H9 (cell line): ENCODE measurements around the gene GRHL3. TPM values are rescaled to one million over a fixed set of nuclear protein-coding genes. Genes with fewer than 3 reads are reported as not detected.

Experiments used
- DNase-seq: peaks from one replicate; pipeline ENCODE4 v3.0.0-alpha.2; 2017
- H2AFZ ChIP-seq: one replicate; pipeline ENCODE4 v1.6.1; 2013; ENCODE audit warnings: mild to moderate bottlenecking, low read length, control low read depth, moderate library complexity
- H2AK5ac ChIP-seq: 2 replicates; pipeline ENCODE4 v1.6.1; 2013; ENCODE audit warnings: low read length, control low read depth, mixed read lengths; ENCODE audit not compliant: insufficient read length
- H2BK120ac ChIP-seq: one replicate; pipeline ENCODE4 v1.6.1; 2013; ENCODE audit warnings: low read depth, mild to moderate bottlenecking, low read length, control low read depth, inconsistent platforms; ENCODE audit not compliant: poor library complexity, severe bottlenecking
- H2BK12ac ChIP-seq: 2 replicates; pipeline ENCODE4 v1.6.1; 2013; ENCODE audit warnings: low read length, control low read depth, mixed read lengths, low read depth; ENCODE audit not compliant: insufficient read length
- H2BK15ac ChIP-seq: 2 replicates; pipeline ENCODE4 v1.6.1; 2013; ENCODE audit warnings: low read depth, low read length, control low read depth
- H2BK20ac ChIP-seq: one replicate; pipeline ENCODE4 v1.6.1; 2013; ENCODE audit warnings: low read depth, mild to moderate bottlenecking, low read length, control low read depth, inconsistent platforms; ENCODE audit not compliant: poor library complexity, severe bottlenecking
- H2BK5ac ChIP-seq: 2 replicates; pipeline ENCODE4 v1.6.1; 2013; ENCODE audit warnings: low read length, control low read depth, mixed read lengths; ENCODE audit not compliant: insufficient read length
- H3K14ac ChIP-seq: 2 replicates; pipeline ENCODE4 v1.6.1; 2013; ENCODE audit warnings: low read length, control low read depth; ENCODE audit not compliant: insufficient read depth
- H3K18ac ChIP-seq: 2 replicates; pipeline ENCODE4 v1.6.1; 2013; ENCODE audit warnings: low read depth, mild to moderate bottlenecking, mixed read lengths, low read length, control low read depth; ENCODE audit not compliant: insufficient read length
- H3K23ac ChIP-seq: 2 replicates; pipeline ENCODE4 v1.6.1; 2013; ENCODE audit warnings: low read length, control low read depth, mixed read lengths, low read depth; ENCODE audit not compliant: insufficient read length
- H3K23me2 ChIP-seq: 2 replicates; pipeline ENCODE4 v1.6.1; 2013; ENCODE audit warnings: low read depth, mild to moderate bottlenecking, mixed read lengths, low read length, control low read depth; ENCODE audit not compliant: insufficient read length, poor library complexity, severe bottlenecking
- H3K27ac ChIP-seq: 2 replicates; pipeline ENCODE4 v1.5.1; 2013; ENCODE audit warnings: low read length, control low read depth, mixed read lengths, low read depth; ENCODE audit not compliant: insufficient read length
- H3K27me3 ChIP-seq: 2 replicates; pipeline ENCODE4 v1.6.1; 2013; ENCODE audit warnings: low read length, control low read depth, inconsistent platforms; ENCODE audit not compliant: insufficient read depth
- H3K4ac ChIP-seq: 2 replicates; pipeline ENCODE4 v1.6.1; 2013; ENCODE audit warnings: low read depth, mild to moderate bottlenecking, control low read depth, inconsistent platforms, low read length, moderate library complexity
- H3K4me1 ChIP-seq: 2 replicates; pipeline ENCODE4 v1.6.1; 2013; ENCODE audit warnings: low read length, control low read depth, inconsistent platforms; ENCODE audit not compliant: insufficient read depth
- H3K4me2 ChIP-seq: 2 replicates; pipeline ENCODE4 v1.6.1; 2013; ENCODE audit warnings: low read length, control low read depth, mixed read lengths; ENCODE audit not compliant: insufficient read length, insufficient read depth
- H3K56ac ChIP-seq: 2 replicates; pipeline ENCODE4 v1.6.1; 2013; ENCODE audit warnings: low read depth, mild to moderate bottlenecking, mixed read lengths, low read length, control low read depth; ENCODE audit not compliant: insufficient read length
- H3K79me1 ChIP-seq: 2 replicates; pipeline ENCODE4 v1.6.1; 2013; ENCODE audit warnings: low read depth, mild to moderate bottlenecking, moderate library complexity, low read length, control low read depth, inconsistent platforms; ENCODE audit not compliant: insufficient read depth, poor library complexity, severe bottlenecking
- H3K79me2 ChIP-seq: 2 replicates; pipeline ENCODE4 v1.6.1; 2013; ENCODE audit warnings: low read length, control low read depth, inconsistent platforms; ENCODE audit not compliant: insufficient read depth
- H3K9ac ChIP-seq: 2 replicates; pipeline ENCODE4 v1.6.1; 2013; ENCODE audit warnings: low read length, control low read depth, mixed read lengths; ENCODE audit not compliant: insufficient read length; ENCODE audit errors: extremely low read depth
- H3K9me3 ChIP-seq: one replicate; pipeline ENCODE4 v1.6.1; 2013; ENCODE audit warnings: low read depth, low read length, inconsistent platforms; ENCODE audit not compliant: control insufficient read depth
- H3T11ph ChIP-seq: one replicate; pipeline ENCODE4 v1.6.1; 2013; ENCODE audit warnings: mild to moderate bottlenecking, low read length, control low read depth, inconsistent platforms
- H4K20me1 ChIP-seq: one replicate; pipeline ENCODE4 v1.6.1; 2013; ENCODE audit not compliant: control insufficient read depth, insufficient read length, insufficient read depth
- H4K5ac ChIP-seq: 2 replicates; pipeline ENCODE4 v1.6.1; 2013; ENCODE audit warnings: low read depth, mild to moderate bottlenecking, mixed read lengths, low read length, control low read depth; ENCODE audit not compliant: insufficient read length
- H4K8ac ChIP-seq: replicated peaks from 2 replicates; pipeline ENCODE4 v1.6.1; 2013; ENCODE audit warnings: low read length, control low read depth, mixed read lengths, low read depth; ENCODE audit not compliant: insufficient read length
- H4K91ac ChIP-seq: 2 replicates; pipeline ENCODE4 v1.6.1; 2013; ENCODE audit warnings: low read depth, mild to moderate bottlenecking, moderate library complexity, mixed read lengths, low read length, control low read depth; ENCODE audit not compliant: insufficient read length
- H3K27ac Mint-ChIP-seq, 3 experiments: 2 replicates in 2 of 3; 3 replicates in 1 of 3; pipeline ENCODE4 v1.8.0; 2020 to 2021; ENCODE audit warnings: mixed read lengths in 3 of 3, mild to moderate bottlenecking in 1 of 3, moderate library complexity in 1 of 3
- H3K27me3 Mint-ChIP-seq: 2 replicates; pipeline ENCODE4 v1.8.0; 2021; ENCODE audit warnings: low read depth, mild to moderate bottlenecking, moderate library complexity, mixed read lengths
- H3K36me3 Mint-ChIP-seq, 3 experiments: 2 replicates in 2 of 3; 3 replicates in 1 of 3; pipeline ENCODE4 v1.8.0; 2020 to 2021; ENCODE audit warnings: low read depth in 3 of 3, mixed read lengths in 3 of 3; ENCODE audit not compliant: insufficient read depth in 1 of 3
- H3K4me1 Mint-ChIP-seq, 2 experiments: 2 replicates each; pipeline ENCODE4 v1.8.0; 2020; ENCODE audit warnings: mixed read lengths in 2 of 2
- H3K4me3 Mint-ChIP-seq, 2 experiments: 2 replicates in 1 of 2; 3 replicates in 1 of 2; pipeline ENCODE4 v1.8.0; 2020 to 2021; ENCODE audit warnings: mild to moderate bottlenecking in 2 of 2, mixed read lengths in 2 of 2, moderate library complexity in 1 of 2
- H3K9me3 Mint-ChIP-seq, 2 experiments: 2 replicates in 1 of 2; 3 replicates in 1 of 2; pipeline ENCODE4 v1.8.0; 2020; ENCODE audit warnings: mild to moderate bottlenecking in 2 of 2, mixed read lengths in 2 of 2, moderate library complexity in 1 of 2
- WGBS: extraction: QIAGEN DNeasy Blood & Tissue Kit; methylation state at CpG from one replicate; pipeline ENCODE4 v1.1.7; 2013; ENCODE audit warnings: missing lambda C conversion rate, low lambda C conversion rate, mixed read lengths; ENCODE audit not compliant: insufficient read length; ENCODE audit errors: extremely low coverage; 5-methylcytosine and 5-hydroxymethylcytosine counted together
- total RNA-seq: library from RNA; stranded (reverse); gene quantifications from 2 replicates; pipeline ENCODE4 v1.2.1, GENCODE V29; 2021
- TF ChIP-seq, protein P1 (sequence below): fragments of 200-600 bp; sonication (generic); conservative IDR thresholded peaks from 3 replicates; pipeline ENCODE4 v1.8.0; 2021; ENCODE audit warnings: antibody characterized with exemption, mild to moderate bottlenecking

Gene GRHL3
- total RNA-seq, 1 experiment from 2014 or later: 3.5 TPM

GRCh38 chr1:24301785-24302175 lies 17.4 kb upstream of the GRHL3 start:
- no peak overlapping the region for H3K27ac Mint-ChIP-seq
- TF ChIP-seq, protein P1, sequence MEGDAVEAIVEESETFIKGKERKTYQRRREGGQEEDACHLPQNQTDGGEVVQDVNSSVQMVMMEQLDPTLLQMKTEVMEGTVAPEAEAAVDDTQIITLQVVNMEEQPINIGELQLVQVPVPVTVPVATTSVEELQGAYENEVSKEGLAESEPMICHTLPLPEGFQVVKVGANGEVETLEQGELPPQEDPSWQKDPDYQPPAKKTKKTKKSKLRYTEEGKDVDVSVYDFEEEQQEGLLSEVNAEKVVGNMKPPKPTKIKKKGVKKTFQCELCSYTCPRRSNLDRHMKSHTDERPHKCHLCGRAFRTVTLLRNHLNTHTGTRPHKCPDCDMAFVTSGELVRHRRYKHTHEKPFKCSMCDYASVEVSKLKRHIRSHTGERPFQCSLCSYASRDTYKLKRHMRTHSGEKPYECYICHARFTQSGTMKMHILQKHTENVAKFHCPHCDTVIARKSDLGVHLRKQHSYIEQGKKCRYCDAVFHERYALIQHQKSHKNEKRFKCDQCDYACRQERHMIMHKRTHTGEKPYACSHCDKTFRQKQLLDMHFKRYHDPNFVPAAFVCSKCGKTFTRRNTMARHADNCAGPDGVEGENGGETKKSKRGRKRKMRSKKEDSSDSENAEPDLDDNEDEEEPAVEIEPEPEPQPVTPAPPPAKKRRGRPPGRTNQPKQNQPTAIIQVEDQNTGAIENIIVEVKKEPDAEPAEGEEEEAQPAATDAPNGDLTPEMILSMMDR: no peak
- Histone ChIP-seq H2AK5ac (no peak overlapping the region), H3K4me2 (no peak overlapping the region), H3K27ac (no peak overlapping the region), H3K4me1 (no peaks in the 10 kb centered on the region), H4K8ac (no peak overlapping the region), H3K56ac (no peak overlapping the region), H4K20me1 (no peaks in the 10 kb centered on the region), H3K9ac (no peak overlapping the region), H3K14ac (no peak overlapping the region), H3T11ph (no peak overlapping the region), H3K18ac (no peak overlapping the region), H3K23ac (no peak overlapping the region), H2BK120ac (no peak overlapping the region), H2BK15ac (no peak overlapping the region), H3K4ac (no peak overlapping the region), H2BK5ac (no peak overlapping the region), H2AFZ (no peak overlapping the region), H3K79me2 (no peaks in the 10 kb centered on the region), H3K79me1 (no peaks in the 10 kb centered on the region), H3K27me3 (no peaks in the 10 kb centered on the region), H3K9me3 (no peaks in the 10 kb centered on the region), H2BK20ac (no peak overlapping the region), H4K91ac (no peak overlapping the region), H4K5ac (no peak overlapping the region), H2BK12ac (no peak overlapping the region), H3K23me2 (no peaks in the 10 kb centered on the region)
- H3K9me3 Mint-ChIP-seq: no peaks in the 10 kb centered on the region; a peak in 1 of 5 replicates
- peaks cover 29 to 40% of the 10 kb centered on the region in 2 experiments for H3K4me1 Mint-ChIP-seq
- WGBS: no CpG with 5 or more reads among the region's 4 CpGs
- H3K4me3 Mint-ChIP-seq: no peak overlapping the region
- peaks cover 1% of the 10 kb centered on the region; the same call in 1 of the 2 replicates for H3K27me3 Mint-ChIP-seq
- H3K36me3 Mint-ChIP-seq: no peaks in the 10 kb centered on the region
- no peak for DNase-seq
